Fibroblast of lung (primary cell): ENCODE results near the gene PGR. TPM values are rescaled to one million over a fixed set of nuclear protein-coding genes. Genes with fewer than 3 reads are reported as not detected.

ENCODE experiments used
- DNase-seq, 2 donors: peaks; one replicate each; pipeline versions ENCODE4 v3.0.0 to v3.0.0-alpha.2; 2010; ENCODE audit warnings: low read depth in 2 of 2
- H2AFZ ChIP-seq: 2 replicates; pipeline ENCODE4 v1.5.1; 2012; ENCODE audit warnings: low read length, control low read depth, inconsistent platforms
- H3K27ac ChIP-seq: 2 replicates; pipeline ENCODE4 v1.5.1; 2011; ENCODE audit warnings: low read length, control low read depth; ENCODE audit not compliant: insufficient read depth
- H3K27me3 ChIP-seq: 2 replicates; pipeline ENCODE4 v1.5.1; 2011; ENCODE audit warnings: mild to moderate bottlenecking, low read length; ENCODE audit not compliant: control insufficient read depth, insufficient read depth
- H3K36me3 ChIP-seq: 2 replicates; pipeline ENCODE4 v1.5.1; 2011; ENCODE audit warnings: low read length; ENCODE audit not compliant: control insufficient read depth, insufficient read depth
- H3K4me1 ChIP-seq: 2 replicates; pipeline ENCODE4 v1.5.1; 2011; ENCODE audit warnings: low read length; ENCODE audit not compliant: control insufficient read depth, insufficient read depth; ENCODE audit errors: extremely low read depth
- H3K4me2 ChIP-seq: 2 replicates; pipeline ENCODE4 v1.5.1; 2011; ENCODE audit warnings: low read length, control low read depth; ENCODE audit not compliant: insufficient read depth; ENCODE audit errors: extremely low read depth
- H3K4me3 ChIP-seq, 4 experiments: fragments of 200-600 bp in 1 of 4; sonication (generic) in 1 of 4; replicated peaks in 1 of 4; 2 replicates each; pipeline ENCODE4 v1.5.1; 2011 to 2016; ENCODE audit warnings: low read length in 4 of 4, low read depth in 3 of 4, mild to moderate bottlenecking in 3 of 4, control low read depth in 2 of 4, inconsistent platforms in 1 of 4, mixed read lengths in 1 of 4; ENCODE audit not compliant: insufficient read depth in 1 of 4; ENCODE audit errors: control extremely low read depth in 1 of 4
- H3K79me2 ChIP-seq: 2 replicates; pipeline ENCODE4 v1.5.1; 2012; ENCODE audit warnings: mild to moderate bottlenecking, low read length, inconsistent platforms; ENCODE audit not compliant: control insufficient read depth, insufficient read depth
- H3K9ac ChIP-seq: 2 replicates; pipeline ENCODE4 v1.5.1; 2011; ENCODE audit warnings: mild to moderate bottlenecking, low read length, control low read depth; ENCODE audit not compliant: insufficient read depth
- H3K9me3 ChIP-seq: 2 replicates; pipeline ENCODE4 v1.5.1; 2012; ENCODE audit warnings: low read depth, low read length; ENCODE audit not compliant: control insufficient read depth, insufficient read depth
- H4K20me1 ChIP-seq: 2 replicates; pipeline ENCODE4 v1.5.1; 2011; ENCODE audit warnings: low read length; ENCODE audit not compliant: control insufficient read depth, insufficient read depth; ENCODE audit errors: extremely low read depth
- EZH2 ChIP-seq: IDR thresholded peaks from 2 replicates; pipeline ENCODE4 v1.5.1; 2012; ENCODE audit warnings: low read length, control low read depth, mild to moderate bottlenecking; ENCODE audit errors: missing control alignments
- polyA plus RNA-seq, 2 donors: library from polyadenylated mRNA; depleted of rRNA in 1 of 2; stranded (reverse) in 1 of 2; unstranded in 1 of 2; fragments of >200 nt; gene quantifications; 2 replicates each; pipeline ENCODE4 v1.2.1, GENCODE V29; 2011 to 2012; ENCODE audit warnings: missing spikeins in 1 of 2
- total RNA-seq: library from RNA; depleted of rRNA; stranded (reverse); fragments of >200 nt; gene quantifications from 2 replicates; pipeline ENCODE4 v1.2.1, GENCODE V29; 2014
- TF ChIP-seq, protein P1 (sequence below), 2 donors: IDR thresholded peaks in 1 of 2; conservative IDR thresholded peaks in 1 of 2; 1 replicate in 1 of 2; 2 replicates in 1 of 2; pipeline ENCODE4 v1.5.1; 2011 to 2012; ENCODE audit warnings: low read length in 2 of 2, control low read depth in 1 of 2, inconsistent platforms in 1 of 2, low read depth in 1 of 2, mild to moderate bottlenecking in 1 of 2

The PGR gene
- total and polyA plus RNA-seq, 2 donors (not counting 1 experiment from before 2014, with no cell fraction given), result 0.19 to 2.0 TPM

DNA sequence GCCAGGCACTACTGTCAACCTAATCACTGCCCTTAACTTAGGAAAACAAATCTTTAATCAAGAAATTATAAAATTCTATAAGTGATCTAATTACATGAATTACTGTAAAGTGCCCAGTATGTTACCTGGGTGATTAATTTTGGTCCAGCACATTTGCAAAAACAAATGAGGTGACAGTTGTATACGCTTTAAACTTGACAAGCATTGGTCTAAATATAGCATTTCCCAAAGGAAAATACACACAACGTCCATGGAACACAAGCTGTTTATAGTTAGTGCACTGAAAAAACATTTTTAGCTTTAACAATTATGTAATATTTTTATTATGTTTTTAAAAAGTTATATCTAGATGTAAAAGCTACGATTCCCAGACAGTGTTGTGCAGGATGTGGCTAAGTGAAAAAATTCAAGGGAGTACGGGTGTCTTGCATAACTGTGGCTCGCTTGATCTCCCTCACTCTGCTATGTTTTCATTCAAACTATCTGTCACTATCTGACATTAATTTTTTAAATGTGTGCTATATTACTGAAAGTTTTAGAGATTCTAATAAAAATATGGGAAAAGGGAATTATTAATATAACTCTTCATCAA is 38.8 kb downstream of the PGR start:
- H3K9me3 ChIP-seq, result no peaks in the 10 kb centered on the region
- no peak overlapping the region for H3K27ac ChIP-seq
- DNase-seq, result no peak
- H3K27me3 ChIP-seq, result no peaks in the 10 kb centered on the region
- H2AFZ ChIP-seq, result no peak overlapping the region
- H3K4me2 ChIP-seq, result no peak overlapping the region
- no peak overlapping the region for H3K9ac ChIP-seq
- no peaks in the 10 kb centered on the region for H3K4me1 ChIP-seq
- H3K36me3 ChIP-seq, result no peaks in the 10 kb centered on the region
- H3K4me3 ChIP-seq, result no peak overlapping the region
- H3K79me2 ChIP-seq, result no peaks in the 10 kb centered on the region
- H4K20me1 ChIP-seq, result no peaks in the 10 kb centered on the region
- no peak for TF ChIP-seq EZH2
- TF ChIP-seq, protein P1, sequence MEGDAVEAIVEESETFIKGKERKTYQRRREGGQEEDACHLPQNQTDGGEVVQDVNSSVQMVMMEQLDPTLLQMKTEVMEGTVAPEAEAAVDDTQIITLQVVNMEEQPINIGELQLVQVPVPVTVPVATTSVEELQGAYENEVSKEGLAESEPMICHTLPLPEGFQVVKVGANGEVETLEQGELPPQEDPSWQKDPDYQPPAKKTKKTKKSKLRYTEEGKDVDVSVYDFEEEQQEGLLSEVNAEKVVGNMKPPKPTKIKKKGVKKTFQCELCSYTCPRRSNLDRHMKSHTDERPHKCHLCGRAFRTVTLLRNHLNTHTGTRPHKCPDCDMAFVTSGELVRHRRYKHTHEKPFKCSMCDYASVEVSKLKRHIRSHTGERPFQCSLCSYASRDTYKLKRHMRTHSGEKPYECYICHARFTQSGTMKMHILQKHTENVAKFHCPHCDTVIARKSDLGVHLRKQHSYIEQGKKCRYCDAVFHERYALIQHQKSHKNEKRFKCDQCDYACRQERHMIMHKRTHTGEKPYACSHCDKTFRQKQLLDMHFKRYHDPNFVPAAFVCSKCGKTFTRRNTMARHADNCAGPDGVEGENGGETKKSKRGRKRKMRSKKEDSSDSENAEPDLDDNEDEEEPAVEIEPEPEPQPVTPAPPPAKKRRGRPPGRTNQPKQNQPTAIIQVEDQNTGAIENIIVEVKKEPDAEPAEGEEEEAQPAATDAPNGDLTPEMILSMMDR (conservative IDR thresholded peaks at IDR 0.05 in 1 of 2, IDR thresholded peaks at IDR 0.05 in 1 of 2; ENCODE audit: low read depth in 1 of 2, low read length in 2 of 2), result no peak

DNA sequence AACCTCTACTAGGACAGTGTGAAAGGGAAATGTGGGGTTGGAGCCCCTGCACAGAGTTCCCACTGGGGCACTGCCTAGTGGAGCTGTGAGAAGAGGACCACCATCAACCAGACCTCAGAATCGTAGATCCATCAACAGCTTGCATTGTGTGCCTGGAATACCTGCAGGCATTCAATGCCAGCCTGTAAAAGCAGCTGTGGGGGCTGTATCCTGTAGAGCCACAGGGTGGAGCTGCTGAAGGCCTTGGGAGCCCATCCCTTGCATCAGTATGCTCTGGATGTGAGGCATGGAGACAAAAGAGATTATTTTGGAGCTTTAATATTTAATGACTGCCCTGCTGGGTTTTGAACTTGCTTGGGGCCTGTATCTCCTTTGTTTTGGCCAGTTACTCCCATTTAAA is 46.3 kb downstream of the PGR start:
- Histone ChIP-seq H3K79me2 (no peaks in the 10 kb centered on the region), H3K4me3 (no peak overlapping the region), H3K36me3 (no peaks in the 10 kb centered on the region), H3K9me3 (no peaks in the 10 kb centered on the region), H3K27ac (no peak overlapping the region), H2AFZ (no peak overlapping the region), H3K27me3 (no peaks in the 10 kb centered on the region), H3K4me2 (no peak overlapping the region), H3K4me1 (no peaks in the 10 kb centered on the region), H3K9ac (no peak overlapping the region), H4K20me1 (no peaks in the 10 kb centered on the region)
- DNase-seq, result no peak
- TF ChIP-seq, protein P1 (conservative IDR thresholded peaks at IDR 0.05 in 1 of 2, IDR thresholded peaks at IDR 0.05 in 1 of 2; ENCODE audit: low read depth in 1 of 2, low read length in 2 of 2), result peak in 1 of 2 donors; percentile 5
- TF ChIP-seq EZH2, result no peak

DNA sequence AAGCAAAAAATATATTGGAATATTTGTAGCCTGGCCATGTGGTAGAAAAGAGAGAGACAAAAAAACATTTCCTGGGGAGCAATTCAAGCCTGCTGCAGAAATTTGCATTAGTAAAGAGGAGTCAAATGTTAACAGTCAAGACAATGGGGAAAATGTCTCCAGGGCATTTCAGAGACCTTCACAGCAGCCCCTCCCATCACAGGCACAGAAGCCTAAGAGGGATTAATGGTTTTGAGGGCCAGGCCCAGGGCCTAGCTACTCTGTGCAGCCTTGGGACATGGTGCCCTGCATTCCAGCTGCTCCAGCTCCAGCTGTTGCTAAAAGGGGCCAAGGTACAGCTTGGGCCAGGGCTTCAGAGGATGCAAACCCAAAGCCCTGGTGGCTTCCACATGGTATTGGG is 46.8 kb downstream of the PGR start:
- Histone ChIP-seq H2AFZ (no peak overlapping the region), H4K20me1 (no peaks in the 10 kb centered on the region), H3K4me3 (no peak overlapping the region), H3K27ac (no peak overlapping the region), H3K27me3 (no peaks in the 10 kb centered on the region), H3K79me2 (no peaks in the 10 kb centered on the region), H3K36me3 (no peaks in the 10 kb centered on the region), H3K4me2 (no peak overlapping the region), H3K9ac (no peak overlapping the region), H3K9me3 (no peaks in the 10 kb centered on the region), H3K4me1 (no peaks in the 10 kb centered on the region)
- no peak for DNase-seq
- no peak for TF ChIP-seq EZH2
- TF ChIP-seq, protein P1 (conservative IDR thresholded peaks at IDR 0.05 in 1 of 2, IDR thresholded peaks at IDR 0.05 in 1 of 2; ENCODE audit: low read depth in 1 of 2, low read length in 2 of 2), result no peak
